Stimulated activated CD4-positive, alpha-beta T cell treated with anti-CD3 and anti-CD28 coated beads, Interleukin-2, amount 100 ng/mL, for 4 hours (primary cell): ENCODE results near the gene GLMP.

ENCODE experiments used
- DNase-seq: peaks from one replicate; pipeline ENCODE4 v3.0.0-alpha.2; 2020; ENCODE audit warnings: low read depth

The GLMP gene

DNA sequence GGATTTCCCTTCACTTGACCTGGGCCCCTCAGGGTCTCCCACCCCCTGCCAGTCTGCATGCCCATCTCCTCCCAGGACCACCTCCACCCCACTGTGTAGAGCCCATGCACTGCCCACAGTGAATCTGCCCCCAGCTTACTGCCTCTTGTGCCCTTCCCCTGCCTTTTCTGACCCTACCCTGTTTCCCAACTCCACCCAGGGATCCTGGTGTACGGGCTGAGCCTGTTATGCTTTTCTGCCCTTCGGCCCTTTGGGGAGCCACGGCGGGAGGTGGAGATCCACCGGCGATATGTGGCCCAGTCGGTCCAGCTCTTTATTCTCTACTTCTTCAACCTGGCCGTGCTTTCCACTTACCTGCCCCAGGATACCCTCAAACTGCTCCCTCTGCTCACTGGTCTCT lies 9.4 kb downstream of the GLMP start:
- DNase-seq, result no peak

DNA sequence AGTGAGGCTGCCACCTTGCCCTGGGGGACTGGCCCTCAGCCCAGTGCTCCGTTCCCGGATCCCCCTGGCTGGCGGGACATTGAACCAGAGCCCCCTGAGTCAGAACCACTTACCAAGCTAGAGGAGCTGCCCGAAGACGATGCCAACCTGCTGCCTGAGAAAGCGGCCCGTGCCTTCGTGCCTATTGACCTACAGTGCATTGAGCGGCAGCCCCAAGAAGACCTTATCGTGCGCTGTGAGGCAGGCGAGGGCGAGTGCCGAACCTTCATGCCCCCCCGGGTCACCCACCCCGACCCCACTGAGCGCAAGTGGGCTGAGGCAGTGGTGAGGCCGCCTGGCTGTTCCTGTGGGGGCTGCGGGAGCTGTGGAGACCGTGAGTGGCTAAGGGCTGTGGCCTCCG lies 10.0 kb downstream of the GLMP start:
- no peak for DNase-seq

DNA sequence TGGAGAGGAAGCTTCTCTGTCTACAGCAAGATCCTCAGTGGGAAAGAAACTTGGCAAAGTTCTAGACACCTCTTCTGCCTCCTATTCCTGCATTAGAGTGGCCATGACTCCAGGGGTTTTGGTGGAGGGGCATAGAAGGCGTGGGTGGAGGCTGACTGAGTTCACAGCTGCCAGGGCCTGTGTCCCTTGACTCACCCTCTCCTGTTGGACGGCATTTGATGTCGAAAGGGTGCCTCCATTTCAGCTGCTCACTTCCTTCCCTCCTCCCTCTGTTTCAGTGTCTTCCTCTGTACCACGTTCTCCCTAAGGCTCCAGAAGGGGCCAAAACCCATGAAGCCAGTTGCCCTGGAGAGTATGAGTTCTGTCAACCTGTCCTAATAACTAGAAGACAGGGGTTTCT lies 10.7 kb downstream of the GLMP start:
- DNase-seq, result no peak

DNA sequence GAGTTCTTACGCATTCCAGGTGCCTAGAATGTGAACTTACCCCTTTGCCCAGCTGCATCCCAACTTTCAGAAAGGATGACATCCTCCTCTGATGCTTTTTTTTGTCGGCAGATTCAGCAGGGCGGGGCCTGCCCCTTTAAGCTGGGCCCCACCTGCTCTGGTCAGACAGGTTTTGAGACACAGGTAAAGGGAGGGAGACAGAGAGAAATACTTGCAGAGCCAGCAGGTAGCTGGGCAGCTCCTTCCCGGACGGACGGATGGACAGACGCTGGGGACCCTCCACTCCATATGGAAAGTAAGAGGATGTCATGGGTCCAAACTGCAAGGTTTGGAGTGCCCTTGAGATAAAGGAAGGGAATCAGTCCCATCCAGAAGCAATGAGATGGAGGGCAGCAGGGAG lies 11.4 kb downstream of the GLMP start, which contains the start of gene TMEM79:
TSS of gene TMEM79 (plus strand) at position 214 of the 400 bp plus-strand sequence. CDS start 902 bp downstream, outside the sequence.
- no peak for DNase-seq

DNA sequence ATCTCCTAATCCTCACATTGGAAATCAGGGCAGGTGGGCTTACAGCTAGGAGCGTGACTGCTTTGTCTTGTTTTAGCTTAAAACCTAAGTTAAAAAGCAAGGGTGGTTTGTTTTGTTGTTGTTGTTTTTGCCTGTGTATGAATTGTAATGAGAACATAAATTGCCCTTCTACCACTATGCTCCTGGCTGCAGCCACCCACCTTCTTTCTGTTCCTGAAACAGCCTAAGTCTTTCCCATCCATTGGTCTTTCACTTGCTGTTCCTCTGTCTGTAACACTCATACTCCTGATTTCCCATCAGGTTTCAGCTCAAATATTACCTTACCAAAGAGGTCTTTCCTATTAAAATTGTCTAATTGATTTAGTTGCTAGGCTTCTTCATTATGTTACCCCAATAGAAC lies 12.0 kb downstream of the GLMP start:
- DNase-seq, result no peak

DNA sequence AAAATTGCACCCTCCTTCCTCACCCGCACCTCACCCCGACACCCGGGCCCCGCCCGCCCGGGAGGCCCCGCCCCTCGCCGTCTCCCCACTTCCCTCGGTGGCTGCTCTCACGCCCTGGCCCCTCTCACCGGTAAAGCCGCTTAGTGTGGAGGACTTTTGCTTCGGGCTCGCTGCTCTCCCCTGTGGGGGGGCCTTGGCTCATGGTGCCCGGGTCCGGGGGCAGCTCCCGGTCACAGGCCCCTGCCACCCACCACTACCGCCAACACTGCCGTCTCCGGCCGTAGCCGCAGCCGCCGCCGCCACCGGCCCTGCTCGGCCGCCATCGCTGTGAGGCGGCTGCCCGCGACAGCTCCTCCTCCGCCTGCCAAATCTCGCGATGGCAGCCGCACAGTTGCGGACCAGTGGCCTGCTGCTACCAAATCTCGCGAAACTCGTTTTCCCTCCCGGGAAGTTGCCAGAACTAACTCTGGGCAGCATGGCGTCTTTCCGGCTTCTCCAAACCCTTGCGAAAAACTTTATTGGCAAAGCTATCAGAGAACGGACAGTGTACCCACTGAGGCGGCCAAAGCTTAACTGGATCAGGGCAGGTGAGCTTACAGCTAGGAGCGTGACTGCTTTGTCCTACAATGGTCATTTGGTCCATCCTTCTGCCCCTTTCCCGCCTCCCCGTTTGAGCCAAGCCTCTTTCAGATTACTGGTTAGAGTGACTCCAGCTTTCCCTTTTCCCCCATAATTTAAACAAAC lies 12.8 kb downstream of the GLMP start, which contains the start of gene SMG5:
TSS of gene SMG5 (minus strand) at position 347 of the 744 bp plus-strand sequence. CDS start at position 202, 145 bp downstream.
- peak; percentile 94 for DNase-seq

DNA sequence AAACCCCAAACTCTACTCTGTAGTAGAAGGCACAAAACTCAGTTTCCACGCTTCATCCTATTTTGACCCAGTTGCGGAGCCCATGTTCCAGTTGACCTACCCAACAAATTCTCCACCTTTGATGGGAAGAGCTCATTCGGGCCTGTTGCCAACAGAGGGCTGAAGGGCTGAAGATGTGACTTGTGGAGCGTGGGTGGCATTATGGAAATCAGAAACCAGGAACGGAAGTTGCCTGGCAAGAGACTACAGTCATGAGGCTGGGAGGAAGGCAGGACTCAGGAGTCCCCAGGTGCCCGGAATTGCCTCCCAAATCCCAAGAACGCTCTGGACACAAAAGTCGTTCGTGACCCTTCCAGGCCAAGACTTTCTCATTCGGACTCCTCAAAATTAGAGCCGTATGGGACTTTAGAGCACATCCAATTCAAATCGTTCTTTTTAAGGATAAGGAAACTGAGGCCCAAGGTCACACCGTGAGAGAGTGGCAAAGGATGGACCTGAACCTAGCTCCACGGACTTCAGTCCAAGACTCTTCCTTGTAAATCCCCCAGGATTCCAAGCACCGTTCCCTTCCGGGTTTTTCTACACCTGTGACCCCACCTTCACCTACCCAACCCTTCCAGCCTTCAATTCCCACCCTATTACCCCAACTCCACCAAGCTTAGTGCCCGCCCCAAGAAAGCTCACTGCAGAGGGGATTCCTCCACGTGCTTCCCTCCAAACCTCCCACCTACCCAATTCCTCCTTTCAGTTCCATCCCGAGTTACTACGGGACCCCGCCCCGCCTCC lies 13.6 kb downstream of the GLMP start:
- DNase-seq, result no peak

DNA sequence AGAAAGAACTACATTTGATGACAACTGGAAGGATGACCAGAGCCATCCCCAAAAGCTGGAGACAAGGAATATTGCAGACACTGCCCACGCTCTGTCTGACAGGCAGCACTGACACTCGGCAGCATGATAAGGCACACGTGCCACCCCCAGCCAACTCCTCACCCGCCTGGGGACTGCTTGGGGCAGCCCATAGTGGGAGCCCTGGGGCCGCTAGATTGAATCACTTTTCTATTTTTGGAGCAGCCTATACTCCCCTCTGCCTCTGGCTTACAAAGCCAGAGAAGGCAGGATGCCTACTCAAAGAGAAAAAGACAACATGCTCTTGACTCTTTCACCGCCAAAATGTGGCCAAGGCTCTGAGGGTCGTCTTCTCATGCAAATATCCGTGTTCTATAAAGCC lies 14.2 kb downstream of the GLMP start:
- DNase-seq, result peak; percentile 27

DNA sequence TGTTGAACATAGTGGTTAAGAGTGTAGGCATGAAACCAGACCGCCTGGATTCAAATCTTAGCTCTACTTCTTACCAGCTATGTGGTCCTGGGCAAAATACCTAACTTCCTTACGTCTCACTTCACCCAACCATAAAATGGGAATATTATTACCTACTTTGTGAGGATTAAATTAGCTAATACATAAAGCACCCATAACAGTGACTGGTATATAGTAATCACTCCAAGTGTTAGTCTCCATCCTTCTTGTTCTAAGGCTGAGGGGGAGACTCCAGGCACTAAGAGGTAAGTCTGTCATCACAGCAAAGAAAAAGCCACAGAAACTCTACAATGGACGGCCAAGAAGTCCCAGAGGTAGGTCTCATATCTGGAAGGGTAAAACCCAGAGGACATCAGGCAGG lies 15.6 kb downstream of the GLMP start:
- no peak for DNase-seq

DNA sequence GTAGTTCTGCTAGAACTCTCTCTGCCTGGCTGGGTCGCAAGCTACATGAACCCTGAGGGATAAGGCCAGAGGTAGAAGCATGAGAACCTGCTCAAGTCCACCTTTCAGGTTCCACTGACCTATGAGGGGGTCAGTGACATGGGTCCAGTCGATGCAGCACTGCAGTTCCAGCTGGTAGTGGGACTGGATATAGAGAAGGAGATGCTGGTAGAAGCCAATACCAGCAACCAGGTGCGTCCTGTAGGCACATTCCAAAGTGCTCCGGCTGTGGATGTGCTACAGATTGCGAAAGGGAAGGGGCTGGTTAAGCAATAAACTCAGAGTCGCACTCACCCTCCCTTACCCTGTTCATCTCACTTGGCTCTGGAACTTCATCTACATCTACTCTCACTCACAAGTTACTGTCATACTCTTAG lies 18.5 kb downstream of the GLMP start:
- DNase-seq, result no peak

DNA sequence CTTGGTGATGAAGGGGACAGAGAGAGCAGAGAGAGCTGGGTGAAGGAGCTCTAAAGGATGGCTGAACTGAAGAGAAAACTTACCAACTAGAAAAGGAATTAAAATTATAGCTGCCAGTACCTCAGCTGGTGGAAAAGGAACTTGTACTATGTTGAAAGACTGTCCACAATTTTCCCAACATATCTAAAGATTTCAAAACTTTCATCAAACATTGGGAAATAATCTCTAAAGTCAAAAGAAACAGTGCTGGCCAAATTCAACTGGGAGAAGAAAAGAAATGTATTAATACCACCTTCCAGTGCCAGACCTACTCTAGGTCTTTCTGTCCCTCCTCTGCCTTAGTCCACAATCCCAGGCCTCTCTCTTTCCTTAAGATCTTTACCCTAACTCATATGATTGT lies 18.9 kb downstream of the GLMP start:
- no peak for DNase-seq

DNA sequence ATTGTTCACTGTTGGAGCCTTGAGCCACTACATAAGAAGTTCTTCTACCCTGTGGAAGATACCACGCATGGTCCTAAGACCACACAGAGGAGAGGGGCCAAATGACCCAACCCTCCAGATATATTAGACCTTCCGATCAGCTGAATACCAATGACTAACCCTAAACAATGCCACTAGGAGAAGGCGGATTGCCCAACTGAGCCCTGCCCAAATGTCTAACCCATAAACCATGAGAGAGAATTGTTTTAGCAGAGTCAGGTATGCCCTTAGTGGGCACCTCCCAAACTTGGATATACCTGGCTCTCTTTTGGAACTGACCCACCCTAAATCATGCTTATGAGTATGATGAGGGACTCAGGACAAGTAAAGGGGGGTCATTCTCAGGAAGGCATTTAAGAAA lies 25.2 kb downstream of the GLMP start:
- DNase-seq, result no peak

DNA sequence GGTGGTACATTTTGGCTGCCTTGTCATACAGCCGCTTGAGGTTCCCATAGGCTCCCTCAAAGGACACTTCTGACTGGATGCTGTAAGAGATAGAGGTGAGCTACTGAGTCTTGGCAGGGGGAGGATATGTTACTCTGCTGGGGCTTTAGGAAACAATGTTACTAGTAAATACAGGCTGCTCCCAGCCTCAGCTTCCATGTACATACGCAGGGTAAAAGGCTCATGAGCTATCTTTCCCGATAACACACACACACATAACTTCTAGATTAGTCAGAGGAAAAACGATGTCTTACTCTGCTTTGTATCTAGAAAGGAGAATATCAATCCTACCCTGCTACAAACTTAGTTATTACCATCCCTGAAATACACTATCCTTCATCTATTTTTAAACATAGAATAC lies 27.1 kb downstream of the GLMP start:
- DNase-seq, result no peak

DNA sequence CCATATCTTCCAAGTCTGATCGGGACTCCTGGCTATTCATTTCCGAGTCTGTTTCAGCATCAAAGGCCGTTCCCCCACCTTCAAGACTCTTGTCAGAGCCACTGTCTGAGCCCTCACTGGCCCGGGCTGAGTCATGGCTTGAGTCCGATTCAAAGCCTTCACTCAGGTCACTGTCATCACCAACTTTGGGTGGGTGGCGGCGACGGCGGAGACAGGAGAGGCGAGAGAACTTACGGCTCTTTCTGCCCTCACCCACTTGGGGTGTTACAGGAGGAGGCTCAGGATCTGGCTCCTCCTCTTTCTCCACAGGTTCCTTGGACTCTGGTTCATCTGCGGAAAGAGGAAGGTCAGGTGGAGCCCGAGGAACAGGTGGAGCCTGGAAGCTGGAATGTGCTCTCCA lies 29.4 kb downstream of the GLMP start:
- no peak for DNase-seq

DNA sequence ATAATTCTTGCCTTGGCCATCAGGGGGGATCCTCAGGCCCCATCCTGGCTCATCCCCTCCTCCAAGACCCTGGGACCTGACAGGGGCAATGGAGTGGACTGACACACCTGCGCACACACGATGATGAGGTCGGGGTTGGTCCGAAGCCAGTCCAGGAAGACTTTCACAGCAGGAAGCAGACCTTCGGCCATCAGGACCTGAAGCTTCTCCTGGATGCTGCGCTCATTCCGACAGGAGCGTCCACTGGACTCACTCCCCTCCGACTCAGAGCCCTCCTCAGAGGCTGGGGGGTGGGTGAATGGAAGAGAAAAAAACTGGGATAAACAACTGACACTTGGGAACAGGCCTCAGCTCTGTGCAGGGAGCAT lies 32.2 kb downstream of the GLMP start:
- DNase-seq, result no peak

DNA sequence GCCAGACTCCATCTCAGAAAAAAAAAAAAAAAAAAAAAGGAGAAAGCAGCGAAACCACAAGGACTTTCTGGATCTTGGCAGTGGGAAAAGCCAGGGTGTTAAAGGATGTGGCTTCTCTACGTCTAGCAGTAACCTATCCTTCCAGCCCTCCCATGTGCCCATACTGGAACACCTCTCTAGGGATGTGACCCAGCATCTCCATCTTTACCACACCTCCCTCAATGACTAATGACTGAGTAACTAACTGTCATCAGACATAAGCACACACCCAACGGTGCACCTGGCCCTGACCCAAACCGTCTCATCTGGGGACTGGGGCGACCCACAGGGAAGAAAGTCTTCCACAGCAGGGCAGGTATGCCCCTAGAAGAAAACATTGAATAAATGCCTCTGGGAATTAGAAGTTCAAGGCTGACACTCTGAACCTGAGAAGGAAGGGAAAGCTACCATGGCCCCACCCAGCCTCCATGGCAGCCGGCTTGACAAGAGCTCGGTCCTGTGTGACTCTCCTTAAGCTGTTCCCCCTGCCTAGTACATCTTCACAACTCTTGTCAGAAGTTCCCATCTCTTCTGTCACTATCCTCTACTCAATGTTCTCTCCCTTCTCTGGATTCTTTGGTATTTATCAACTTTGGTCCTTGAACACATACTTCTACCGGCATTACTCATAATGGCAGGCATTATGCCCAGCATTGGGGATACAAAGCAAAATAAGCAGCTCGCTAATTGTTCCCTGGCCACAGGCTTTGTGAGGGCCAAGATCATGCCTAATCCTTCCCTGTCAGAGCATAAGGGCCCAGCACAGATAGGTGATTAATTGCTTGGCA lies 32.8 kb downstream of the GLMP start:
- DNase-seq, result no peak

DNA sequence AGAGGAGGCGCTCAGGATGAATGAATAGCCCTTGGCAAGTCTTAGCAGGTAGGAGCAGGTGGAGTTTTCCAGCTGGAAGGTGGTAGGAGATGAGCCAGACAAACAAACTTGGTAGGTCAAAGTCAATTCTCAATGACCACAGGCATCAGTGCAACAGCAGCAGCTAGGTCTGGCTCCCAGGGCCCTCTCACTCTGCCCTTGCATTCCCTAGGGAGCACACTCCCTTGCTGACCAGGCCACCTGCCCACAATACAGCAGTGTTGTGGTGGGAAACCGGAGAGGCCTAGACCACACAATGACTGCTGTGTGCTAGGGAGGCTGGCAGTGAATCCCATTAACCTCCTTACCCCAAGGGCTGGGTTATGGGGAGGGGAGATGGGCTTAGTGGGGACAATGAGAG lies 34.6 kb downstream of the GLMP start:
- no peak for DNase-seq

DNA sequence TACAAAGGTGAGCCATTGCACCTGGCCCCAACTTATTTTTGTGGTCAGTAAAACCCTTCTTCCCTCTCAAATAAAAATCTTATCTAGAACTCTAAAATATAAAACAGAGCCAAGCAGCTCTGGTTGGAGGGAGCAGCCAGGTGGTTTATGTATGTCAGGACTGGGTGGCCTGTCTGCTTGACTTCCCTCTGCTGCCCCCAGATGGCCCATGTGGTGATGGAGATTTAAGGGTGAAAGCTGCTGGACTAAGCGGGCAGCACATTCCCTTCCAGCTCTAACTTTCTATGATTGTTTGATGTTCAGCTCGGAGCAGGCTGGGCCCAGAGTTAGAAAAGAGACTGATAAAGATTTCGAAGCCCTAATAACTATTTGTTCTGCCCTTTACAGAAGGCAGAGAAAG lies 35.7 kb downstream of the GLMP start:
- DNase-seq, result no peak

DNA sequence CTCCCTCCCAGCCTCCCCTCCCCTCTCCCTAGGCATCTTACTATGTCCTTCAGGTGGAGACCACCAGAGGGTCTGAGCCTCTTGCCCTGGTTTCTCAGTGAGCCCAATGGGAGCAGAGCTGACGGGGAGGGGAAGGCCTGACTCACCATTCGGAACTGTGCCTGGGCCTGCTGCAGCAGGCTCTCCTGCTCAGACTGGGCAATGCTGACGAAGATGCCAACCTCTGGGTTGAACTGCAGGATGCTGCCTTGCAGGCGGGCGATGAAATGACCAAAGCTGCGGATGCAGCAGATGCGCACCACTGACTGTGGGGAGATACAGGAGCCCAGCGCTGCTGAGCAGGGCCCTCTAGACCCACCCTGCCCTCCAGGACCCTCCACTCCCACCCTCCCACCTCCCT lies 36.6 kb downstream of the GLMP start:
- DNase-seq, result no peak

DNA sequence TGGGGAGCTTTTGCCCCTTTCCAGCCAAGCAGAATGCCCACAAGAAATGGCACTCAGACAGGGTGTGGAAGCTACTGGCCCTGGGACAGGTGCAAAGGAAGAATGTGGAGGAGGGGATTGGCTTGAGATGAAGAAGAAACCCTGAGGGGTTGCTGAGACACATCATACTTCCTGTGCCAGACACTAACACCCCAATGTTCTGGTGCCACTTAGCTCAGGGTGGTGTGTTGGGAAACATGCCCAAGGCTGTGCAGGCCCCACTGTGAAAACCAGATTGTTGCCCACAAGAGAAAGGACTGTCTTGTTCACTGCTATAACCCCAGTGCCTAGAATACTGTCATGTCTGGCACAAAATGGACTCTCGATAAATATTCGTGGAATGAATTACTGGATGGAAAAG lies 37.8 kb downstream of the GLMP start:
- DNase-seq, result no peak

DNA sequence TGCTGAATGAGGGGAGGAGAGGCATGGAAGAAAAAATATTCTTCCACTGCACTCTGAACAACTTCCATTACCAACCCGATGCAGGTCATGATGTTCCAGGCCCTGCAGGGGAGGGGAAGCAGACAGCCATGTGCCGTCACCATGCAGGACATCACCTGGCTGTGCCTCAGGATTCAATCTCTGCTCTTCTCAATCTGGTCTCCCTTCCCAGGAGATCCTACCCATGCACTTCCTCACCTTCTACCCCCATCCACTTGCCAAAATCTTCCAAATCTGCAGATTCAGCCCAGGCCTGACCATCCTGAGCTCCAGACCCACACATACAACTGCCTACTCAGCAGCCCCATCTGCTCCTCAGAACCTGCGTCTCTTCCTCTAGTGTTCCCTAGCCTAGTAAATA lies 41.8 kb downstream of the GLMP start:
- no peak for DNase-seq

DNA sequence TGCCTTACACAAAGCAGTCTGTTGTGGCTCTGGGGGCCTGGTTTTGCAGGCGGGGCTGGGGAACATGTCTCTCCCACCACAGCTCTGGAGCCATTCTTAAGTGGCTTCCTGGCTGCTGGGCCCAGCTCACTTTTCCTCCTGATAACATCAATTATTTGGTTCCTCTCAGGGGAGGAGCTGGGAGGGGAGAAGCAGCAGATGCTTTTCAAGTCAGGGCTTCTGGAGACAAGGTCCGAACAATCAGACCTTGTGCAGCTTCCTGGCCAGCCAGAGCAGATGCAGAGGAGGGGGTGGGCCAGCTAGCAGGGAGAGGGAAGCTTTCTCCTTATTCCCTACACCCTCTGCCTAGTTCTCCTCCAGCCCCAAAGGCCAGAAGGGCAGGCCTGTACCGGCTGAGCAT lies 44.0 kb downstream of the GLMP start:
- DNase-seq, result no peak

DNA sequence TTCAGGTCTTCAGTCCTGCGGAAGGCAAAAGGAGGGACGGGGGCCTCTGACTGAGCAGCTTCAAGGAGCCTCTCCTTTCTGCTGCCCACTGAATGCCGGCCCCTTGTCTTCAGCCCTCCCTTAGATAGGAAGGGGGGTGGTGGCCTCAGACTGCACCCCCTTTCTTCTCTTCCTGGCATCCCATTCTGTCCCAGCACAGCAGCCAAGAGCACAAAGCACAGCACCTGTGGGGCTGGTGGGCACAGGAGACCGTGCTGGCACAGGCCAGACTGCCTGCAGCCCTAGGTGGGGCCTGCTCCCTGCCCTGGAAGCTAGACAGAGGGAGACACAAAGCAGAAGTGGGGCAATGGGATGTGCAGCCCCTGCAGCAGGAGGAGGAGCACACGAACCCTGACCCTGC lies 45.9 kb downstream of the GLMP start:
- DNase-seq, result no peak
